ENCODE data around the gene GRAMD1A.

- TF ChIP-seq CTCF (IDR thresholded peaks at IDR 0.05), result no peak
- no peak for TF ChIP-seq POLR2A (IDR thresholded peaks at IDR 0.05)
Observed at GRCh38 chr19:35056513-35057063, 56.5 kb downstream of the GRAMD1A start.

All from right lobe of liver (tissue), 4 donors.